ENCODE results near the gene GPR39.

GRCh38 chr2:132632000-132632649 is 215.5 kb downstream of the GPR39 start:
- TF ChIP-seq POLR2A (IDR thresholded peaks at IDR 0.05) = no peak
- TF ChIP-seq, protein P1, sequence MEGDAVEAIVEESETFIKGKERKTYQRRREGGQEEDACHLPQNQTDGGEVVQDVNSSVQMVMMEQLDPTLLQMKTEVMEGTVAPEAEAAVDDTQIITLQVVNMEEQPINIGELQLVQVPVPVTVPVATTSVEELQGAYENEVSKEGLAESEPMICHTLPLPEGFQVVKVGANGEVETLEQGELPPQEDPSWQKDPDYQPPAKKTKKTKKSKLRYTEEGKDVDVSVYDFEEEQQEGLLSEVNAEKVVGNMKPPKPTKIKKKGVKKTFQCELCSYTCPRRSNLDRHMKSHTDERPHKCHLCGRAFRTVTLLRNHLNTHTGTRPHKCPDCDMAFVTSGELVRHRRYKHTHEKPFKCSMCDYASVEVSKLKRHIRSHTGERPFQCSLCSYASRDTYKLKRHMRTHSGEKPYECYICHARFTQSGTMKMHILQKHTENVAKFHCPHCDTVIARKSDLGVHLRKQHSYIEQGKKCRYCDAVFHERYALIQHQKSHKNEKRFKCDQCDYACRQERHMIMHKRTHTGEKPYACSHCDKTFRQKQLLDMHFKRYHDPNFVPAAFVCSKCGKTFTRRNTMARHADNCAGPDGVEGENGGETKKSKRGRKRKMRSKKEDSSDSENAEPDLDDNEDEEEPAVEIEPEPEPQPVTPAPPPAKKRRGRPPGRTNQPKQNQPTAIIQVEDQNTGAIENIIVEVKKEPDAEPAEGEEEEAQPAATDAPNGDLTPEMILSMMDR (IDR thresholded peaks at IDR 0.05) = no peak

Measured in tibial nerve (tissue), 3 donors.